Astrocyte (in vitro differentiated cells and primary cell): ENCODE results near the gene POLR1E. TPM values are rescaled to one million over a fixed set of nuclear protein-coding genes. Genes with fewer than 3 reads are reported as not detected.
"Not testable (repeated sequence)": the region's sequence is repeated elsewhere in the genome, so short reads cannot be mapped to it uniquely, and the experiment has no call there.

Source experiments
- DNase-seq: peaks from one replicate; pipeline ENCODE4 v3.0.0-alpha.2; 2010; ENCODE audit warnings: low read depth
- FAIRE-seq: peaks from 2 replicates; lab custom pipeline; 2011; peaks lifted over from hg19 to GRCh38; lab: Jason Lieb, UNC
- H2AFZ ChIP-seq: 2 replicates; pipeline ENCODE4 v1.6.0; 2012; ENCODE audit warnings: low read depth, low read length, inconsistent platforms
- H3K27ac ChIP-seq: 2 replicates; pipeline ENCODE4 v1.5.1; 2011; ENCODE audit warnings: low read depth, low read length, inconsistent platforms
- H3K27me3 ChIP-seq: 2 replicates; pipeline ENCODE4 v1.6.0; 2011; ENCODE audit warnings: low read length, inconsistent platforms; ENCODE audit not compliant: insufficient read depth
- H3K36me3 ChIP-seq: 2 replicates; pipeline ENCODE4 v1.5.1; 2011; ENCODE audit warnings: low read length, inconsistent platforms; ENCODE audit not compliant: insufficient read depth
- H3K4me1 ChIP-seq: 2 replicates; pipeline ENCODE4 v1.5.1; 2011; ENCODE audit warnings: low read length, inconsistent platforms; ENCODE audit not compliant: insufficient read depth
- H3K4me2 ChIP-seq: 2 replicates; pipeline ENCODE4 v1.6.0; 2012; ENCODE audit warnings: low read length, inconsistent platforms
- H3K4me3 ChIP-seq: 2 replicates; pipeline ENCODE4 v1.5.1; 2011; ENCODE audit warnings: low read depth, mild to moderate bottlenecking, low read length, inconsistent platforms; ENCODE audit not compliant: insufficient read depth
- H3K79me2 ChIP-seq: 2 replicates; pipeline ENCODE4 v1.6.0; 2012; ENCODE audit warnings: mild to moderate bottlenecking, low read length, inconsistent platforms; ENCODE audit not compliant: insufficient read depth
- H3K9ac ChIP-seq: 2 replicates; pipeline ENCODE4 v1.6.0; 2012; ENCODE audit warnings: mild to moderate bottlenecking, low read length, inconsistent platforms
- H3K9me3 ChIP-seq: 2 replicates; pipeline ENCODE4 v1.5.1; 2012; ENCODE audit warnings: low read depth, mild to moderate bottlenecking, low read length, inconsistent platforms; ENCODE audit not compliant: insufficient read depth
- H4K20me1 ChIP-seq: 2 replicates; pipeline ENCODE4 v1.6.0; 2012; ENCODE audit warnings: low read length, inconsistent platforms; ENCODE audit not compliant: insufficient read depth
- H3K27ac Mint-ChIP-seq: one replicate; pipeline ENCODE4 v1.8.0; 2021; ENCODE audit warnings: mild to moderate bottlenecking, mixed read lengths; ENCODE audit not compliant: unreplicated experiment
- H3K27me3 Mint-ChIP-seq: one replicate; pipeline ENCODE4 v1.8.0; 2021; ENCODE audit warnings: low read depth, mixed read lengths; ENCODE audit not compliant: unreplicated experiment
- H3K36me3 Mint-ChIP-seq: one replicate; pipeline ENCODE4 v1.8.0; 2021; ENCODE audit warnings: low read depth, mixed read lengths; ENCODE audit not compliant: unreplicated experiment
- H3K4me1 Mint-ChIP-seq: one replicate; pipeline ENCODE4 v1.8.0; 2021; ENCODE audit warnings: low read depth, mixed read lengths; ENCODE audit not compliant: unreplicated experiment
- H3K4me3 Mint-ChIP-seq: one replicate; pipeline ENCODE4 v1.8.0; 2021; ENCODE audit warnings: mild to moderate bottlenecking, moderate library complexity, mixed read lengths; ENCODE audit not compliant: unreplicated experiment
- H3K9me3 Mint-ChIP-seq: one replicate; pipeline ENCODE4 v1.8.0; 2021; ENCODE audit warnings: mild to moderate bottlenecking, mixed read lengths; ENCODE audit not compliant: unreplicated experiment
- EZH2 ChIP-seq: IDR thresholded peaks from 2 replicates; pipeline ENCODE4 v1.6.1; 2012; ENCODE audit warnings: mild to moderate bottlenecking, low read length, inconsistent platforms; ENCODE audit not compliant: insufficient read depth
- total RNA-seq: library from RNA; stranded (reverse); gene quantifications from 2 replicates; pipeline ENCODE4 v1.2.1, GENCODE V29; 2021
- TF ChIP-seq, protein P1 (sequence below): IDR thresholded peaks from 2 replicates; pipeline ENCODE4 v1.5.1; 2011; ENCODE audit warnings: low read depth, mild to moderate bottlenecking, inconsistent platforms, low read length, moderate library complexity; ENCODE audit not compliant: insufficient read depth

POLR1E gene
- total RNA-seq, 1 donor from 2014 or later: 23.2 TPM

DNA sequence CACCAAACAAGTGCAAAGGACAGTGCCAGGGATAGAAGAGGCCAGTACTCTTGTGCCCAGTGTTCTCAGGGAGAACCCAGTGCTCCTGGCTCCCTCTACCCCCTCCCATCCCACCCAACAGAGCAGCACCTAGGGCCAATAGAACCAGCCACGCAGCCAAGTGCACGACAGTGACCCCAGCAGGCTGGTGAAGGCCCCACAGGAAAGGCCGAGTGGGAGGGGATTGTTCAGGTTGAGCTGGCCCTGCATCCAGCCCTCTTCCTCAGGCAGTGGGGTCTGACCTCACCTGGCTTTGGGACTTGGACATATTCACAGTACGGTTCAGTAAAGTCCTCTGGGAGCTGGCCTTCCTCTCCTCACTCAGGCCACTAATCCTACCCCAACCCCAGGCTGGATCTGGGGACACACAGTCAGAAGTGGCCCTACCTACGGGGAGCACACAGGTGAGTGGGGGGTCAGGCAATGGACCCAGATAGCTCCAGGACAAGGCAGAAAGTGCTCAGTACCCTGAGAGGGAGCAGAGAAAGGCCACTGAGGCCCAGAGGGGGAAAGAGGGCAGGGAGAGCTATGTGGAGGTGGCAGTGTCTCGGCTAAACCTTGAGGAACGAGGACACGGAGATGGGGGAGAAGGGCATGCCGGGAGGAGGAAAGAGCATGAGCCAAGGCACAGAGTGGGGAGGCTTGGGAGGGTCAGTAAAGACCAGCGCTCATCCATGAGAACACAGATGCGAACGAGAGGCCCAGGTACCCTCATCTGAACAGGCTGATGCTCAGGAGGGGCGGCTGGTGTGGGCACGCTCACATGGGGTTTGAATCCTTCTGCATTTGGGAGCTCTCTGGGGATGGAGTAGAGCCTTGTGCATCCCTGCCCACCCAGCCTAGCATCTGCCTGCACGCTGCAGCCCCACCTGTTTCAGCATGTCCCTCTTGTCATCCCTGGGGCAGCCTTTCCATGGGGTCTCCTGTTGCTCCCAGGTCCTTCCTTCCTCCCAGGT lies 25.6 kb downstream of the POLR1E start:
- no peak overlapping the region for H3K9ac ChIP-seq
- Mint-ChIP-seq H3K4me3 (no peak overlapping the region), H3K36me3 (peaks cover 20% of the 10 kb centered on the region), H3K27me3 (no peaks in the 10 kb centered on the region), H3K9me3 (no peaks in the 10 kb centered on the region), H3K4me1 (no peaks in the 10 kb centered on the region), H3K27ac (no peak overlapping the region)
- DNase-seq: no peak
- H4K20me1 ChIP-seq: peaks cover 12% of the 10 kb centered on the region
- H3K79me2 ChIP-seq: no peaks in the 10 kb centered on the region
- no peak overlapping the region for H3K4me3 ChIP-seq
- no peak overlapping the region for H3K4me2 ChIP-seq
- FAIRE-seq: no peak
- no peak overlapping the region for H2AFZ ChIP-seq
- peaks cover 9% of the 10 kb centered on the region for H3K36me3 ChIP-seq
- no peaks in the 10 kb centered on the region for H3K9me3 ChIP-seq
- H3K27me3 ChIP-seq: no peaks in the 10 kb centered on the region
- no peak overlapping the region for H3K27ac ChIP-seq
- no peaks in the 10 kb centered on the region for H3K4me1 ChIP-seq
- no peak for TF ChIP-seq EZH2
- TF ChIP-seq, protein P1, sequence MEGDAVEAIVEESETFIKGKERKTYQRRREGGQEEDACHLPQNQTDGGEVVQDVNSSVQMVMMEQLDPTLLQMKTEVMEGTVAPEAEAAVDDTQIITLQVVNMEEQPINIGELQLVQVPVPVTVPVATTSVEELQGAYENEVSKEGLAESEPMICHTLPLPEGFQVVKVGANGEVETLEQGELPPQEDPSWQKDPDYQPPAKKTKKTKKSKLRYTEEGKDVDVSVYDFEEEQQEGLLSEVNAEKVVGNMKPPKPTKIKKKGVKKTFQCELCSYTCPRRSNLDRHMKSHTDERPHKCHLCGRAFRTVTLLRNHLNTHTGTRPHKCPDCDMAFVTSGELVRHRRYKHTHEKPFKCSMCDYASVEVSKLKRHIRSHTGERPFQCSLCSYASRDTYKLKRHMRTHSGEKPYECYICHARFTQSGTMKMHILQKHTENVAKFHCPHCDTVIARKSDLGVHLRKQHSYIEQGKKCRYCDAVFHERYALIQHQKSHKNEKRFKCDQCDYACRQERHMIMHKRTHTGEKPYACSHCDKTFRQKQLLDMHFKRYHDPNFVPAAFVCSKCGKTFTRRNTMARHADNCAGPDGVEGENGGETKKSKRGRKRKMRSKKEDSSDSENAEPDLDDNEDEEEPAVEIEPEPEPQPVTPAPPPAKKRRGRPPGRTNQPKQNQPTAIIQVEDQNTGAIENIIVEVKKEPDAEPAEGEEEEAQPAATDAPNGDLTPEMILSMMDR: no peak

DNA sequence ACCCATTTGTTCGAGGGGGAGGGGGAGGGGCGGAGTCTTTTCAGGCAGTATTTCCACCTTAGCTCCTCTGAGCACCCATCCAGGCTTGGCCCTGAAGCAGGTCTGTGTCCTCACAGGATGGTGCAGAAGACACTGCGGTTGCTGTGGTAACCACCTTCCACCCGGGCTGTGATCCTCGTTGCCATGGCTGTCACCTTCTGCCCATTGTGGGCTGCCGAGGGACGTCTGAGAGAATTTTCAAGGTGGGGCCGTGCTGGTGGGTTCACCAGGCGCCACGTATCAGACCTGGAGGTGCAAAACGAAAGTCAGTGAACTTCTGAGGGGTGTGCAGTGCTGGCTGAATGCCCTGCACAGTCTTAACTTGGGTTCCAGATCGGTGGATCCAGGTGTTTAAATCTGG lies 26.7 kb downstream of the POLR1E start:
- TF ChIP-seq, protein P1: no peak
- no peak for TF ChIP-seq EZH2
- Histone ChIP-seq H3K9ac (no peak overlapping the region), H3K9me3 (no peaks in the 10 kb centered on the region), H2AFZ (no peak overlapping the region), H3K79me2 (no peaks in the 10 kb centered on the region), H3K4me2 (no peak overlapping the region), H3K36me3 (peaks cover 3% of the 10 kb centered on the region), H3K4me3 (no peak overlapping the region), H3K27ac (no peak overlapping the region), H4K20me1 (peaks cover 4% of the 10 kb centered on the region), H3K27me3 (no peaks in the 10 kb centered on the region), H3K4me1 (no peaks in the 10 kb centered on the region)
- H3K27me3 Mint-ChIP-seq: no peaks in the 10 kb centered on the region
- FAIRE-seq (no peak), DNase-seq (no peak)
- H3K9me3 Mint-ChIP-seq: no peaks in the 10 kb centered on the region
- peaks cover 17% of the 10 kb centered on the region for H3K36me3 Mint-ChIP-seq
- H3K4me1 Mint-ChIP-seq: no peaks in the 10 kb centered on the region
- H3K4me3 Mint-ChIP-seq: no peak overlapping the region
- no peak overlapping the region for H3K27ac Mint-ChIP-seq

DNA sequence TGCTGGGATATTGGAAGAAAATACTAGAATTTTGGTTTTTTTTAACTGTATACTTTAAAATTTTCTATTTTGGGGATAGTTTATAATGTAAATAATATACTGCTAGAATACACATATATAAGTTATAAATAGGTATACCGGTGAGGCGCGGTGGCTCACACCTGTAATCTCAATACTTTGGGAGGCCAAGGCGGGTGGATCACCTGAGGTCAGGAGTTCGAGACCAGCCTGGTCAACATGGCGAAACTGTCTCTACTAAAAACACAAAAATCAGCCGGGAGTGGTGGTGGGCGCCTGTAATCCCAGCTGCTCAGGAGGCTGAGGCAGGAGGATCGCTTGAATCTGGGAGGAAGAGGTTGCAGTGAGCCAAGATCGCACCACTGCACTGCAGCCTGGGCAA lies 28.7 kb downstream of the POLR1E start:
- not testable (repeated sequence) for FAIRE-seq, DNase-seq, H3K4me3 Mint-ChIP-seq

More for the DNA sequence above, 28.7 kb downstream of the POLR1E start:
- not testable (repeated sequence) for H3K79me2 ChIP-seq, H3K9me3 Mint-ChIP-seq, H3K36me3 ChIP-seq, H2AFZ ChIP-seq, H3K4me3 ChIP-seq, H3K27ac Mint-ChIP-seq, H3K4me2 ChIP-seq, H3K4me1 ChIP-seq, H3K4me1 Mint-ChIP-seq, H3K27me3 ChIP-seq, H3K27me3 Mint-ChIP-seq, H3K9ac ChIP-seq, H3K9me3 ChIP-seq, H3K27ac ChIP-seq, H4K20me1 ChIP-seq
- peaks cover 17% of the 10 kb centered on the region for H3K36me3 Mint-ChIP-seq
